Uterus (tissue), 4 donors: ENCODE results near the gene TBC1D14. TPM values are rescaled to one million over a fixed set of nuclear protein-coding genes. Genes with fewer than 3 reads are reported as not detected.

Experiments used
- DNase-seq, 2 donors: peaks; one replicate each; pipeline ENCODE4 v3.0.0-alpha.2; 2019 to 2020
- H3K27ac ChIP-seq, 2 donors: fragments of 200-600 bp; sonication (generic); 1 replicate in 1 of 2; 2 replicates in 1 of 2; pipeline ENCODE4 v1.5.1; 2016 to 2018
- H3K27me3 ChIP-seq, 2 donors: fragments of 200-600 bp; sonication (generic); one replicate each; pipeline ENCODE4 v1.5.1; 2018 to 2019; ENCODE audit warnings: control low read depth in 1 of 2
- H3K36me3 ChIP-seq, 2 donors: fragments of 200-600 bp; sonication (generic); one replicate each; pipeline ENCODE4 v1.5.1; 2019; ENCODE audit warnings: control low read depth in 1 of 2
- H3K4me1 ChIP-seq, 2 donors: fragments of 200-600 bp; sonication (generic); one replicate each; pipeline ENCODE4 v1.5.1; 2018 to 2019; ENCODE audit warnings: control low read depth in 1 of 2
- H3K4me3 ChIP-seq, 2 donors: fragments of 200-600 bp; sonication (generic); 1 replicate in 1 of 2; 2 replicates in 1 of 2; pipeline ENCODE4 v1.5.1; 2018 to 2019; ENCODE audit warnings: mild to moderate bottlenecking in 1 of 2
- H3K9me3 ChIP-seq, 2 donors: fragments of 200-600 bp; sonication (generic); one replicate each; pipeline ENCODE4 v1.5.1; 2019; ENCODE audit warnings: control low read depth in 1 of 2
- POLR2A ChIP-seq, 2 donors: fragments of 450-650 bp; IDR thresholded peaks; one replicate each; pipeline ENCODE4 v1.6.1; 2016; ENCODE audit warnings: antibody characterized with exemption in 2 of 2, mild to moderate bottlenecking in 1 of 2, moderate library complexity in 1 of 2
- intact Hi-C: fragments of 100-400 bp; cut with DNase I; formaldehyde crosslinking; loops from one replicate; pipeline ENCODE4 v1.15.1; 2023; ENCODE audit warnings: low total_unique reads
- total RNA-seq, 4 donors: library from RNA; depleted of rRNA in 3 of 4; stranded (reverse); fragments of >200 nt in 3 of 4; gene quantifications; one replicate each; pipeline versions ENCODE4 v1.1.0 to v1.2.4, GENCODE V29; 2014 to 2023
- TF ChIP-seq, protein P1 (sequence below), 4 experiments: fragments of 200-600 bp in 2 of 4; fragments of 450-650 bp in 2 of 4; sonication (generic) in 2 of 4; IDR thresholded peaks; one replicate each; pipeline ENCODE4 v1.5.1; 2016 to 2019; ENCODE audit warnings: antibody characterized with exemption in 4 of 4, mild to moderate bottlenecking in 2 of 4, moderate library complexity in 1 of 4
- donor health status: DM: yes; HTN: yes; CAD: no.

The TBC1D14 gene
- total RNA-seq, 4 donors from 2014 or later = 16.9 to 61.2 (median 28.1) TPM

DNA sequence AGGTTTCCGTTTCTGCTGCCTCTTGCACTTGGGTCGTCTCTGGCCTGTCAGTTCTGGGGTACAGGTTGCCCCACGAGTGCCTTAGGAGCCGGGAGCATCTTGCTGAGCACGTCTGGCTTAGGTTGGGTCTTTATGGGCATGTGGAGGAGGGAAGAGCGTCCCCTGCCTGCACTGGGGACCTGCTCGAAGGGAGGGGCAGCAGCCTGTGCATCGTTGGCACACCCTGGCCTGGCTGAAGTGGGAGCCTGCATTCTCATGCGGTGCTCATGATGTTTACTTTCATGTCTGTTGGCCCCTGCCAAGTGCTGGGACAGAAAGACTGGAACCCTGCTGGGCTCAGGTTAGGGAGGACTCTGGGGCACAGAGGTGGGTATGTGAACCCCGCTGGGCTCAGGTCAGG is 109.7 kb downstream of the TBC1D14 start:
- Histone ChIP-seq H3K27ac (no peak overlapping the region), H3K36me3 (no peaks in the 10 kb centered on the region), H3K4me3 (no peak overlapping the region), H3K27me3 (no peaks in the 10 kb centered on the region), H3K9me3 (no peaks in the 10 kb centered on the region), H3K4me1 (no peaks in the 10 kb centered on the region)
- DNase-seq = no peak
- intact Hi-C loops = no loop called here
- TF ChIP-seq, protein P1, sequence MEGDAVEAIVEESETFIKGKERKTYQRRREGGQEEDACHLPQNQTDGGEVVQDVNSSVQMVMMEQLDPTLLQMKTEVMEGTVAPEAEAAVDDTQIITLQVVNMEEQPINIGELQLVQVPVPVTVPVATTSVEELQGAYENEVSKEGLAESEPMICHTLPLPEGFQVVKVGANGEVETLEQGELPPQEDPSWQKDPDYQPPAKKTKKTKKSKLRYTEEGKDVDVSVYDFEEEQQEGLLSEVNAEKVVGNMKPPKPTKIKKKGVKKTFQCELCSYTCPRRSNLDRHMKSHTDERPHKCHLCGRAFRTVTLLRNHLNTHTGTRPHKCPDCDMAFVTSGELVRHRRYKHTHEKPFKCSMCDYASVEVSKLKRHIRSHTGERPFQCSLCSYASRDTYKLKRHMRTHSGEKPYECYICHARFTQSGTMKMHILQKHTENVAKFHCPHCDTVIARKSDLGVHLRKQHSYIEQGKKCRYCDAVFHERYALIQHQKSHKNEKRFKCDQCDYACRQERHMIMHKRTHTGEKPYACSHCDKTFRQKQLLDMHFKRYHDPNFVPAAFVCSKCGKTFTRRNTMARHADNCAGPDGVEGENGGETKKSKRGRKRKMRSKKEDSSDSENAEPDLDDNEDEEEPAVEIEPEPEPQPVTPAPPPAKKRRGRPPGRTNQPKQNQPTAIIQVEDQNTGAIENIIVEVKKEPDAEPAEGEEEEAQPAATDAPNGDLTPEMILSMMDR (IDR thresholded peaks at IDR 0.05) = no peak
- no peak for TF ChIP-seq POLR2A (IDR thresholded peaks at IDR 0.05)

DNA sequence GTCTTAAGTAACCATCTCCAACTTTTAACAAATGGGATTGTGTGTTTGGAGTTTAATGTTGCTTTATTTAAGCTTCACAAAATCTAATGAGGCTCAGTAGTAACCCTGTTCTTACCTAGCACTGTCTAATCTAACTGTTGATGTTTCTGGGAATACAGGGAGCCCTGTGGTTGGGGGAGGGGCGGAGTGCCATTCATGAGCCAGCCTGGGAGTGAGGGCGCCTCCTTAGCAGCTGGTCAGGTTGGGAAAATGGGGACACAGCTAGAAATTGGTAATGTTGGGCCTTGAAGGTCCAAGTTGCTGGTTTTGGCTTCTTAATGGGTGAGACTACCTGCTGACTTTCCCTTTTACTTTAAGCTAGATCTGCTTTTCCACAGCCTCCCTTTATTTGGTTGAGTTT is 110.7 kb downstream of the TBC1D14 start:
- H3K27me3 ChIP-seq = no peaks in the 10 kb centered on the region
- no peaks in the 10 kb centered on the region for H3K9me3 ChIP-seq
- no peak overlapping the region for H3K27ac ChIP-seq
- H3K4me3 ChIP-seq = no peak overlapping the region
- no peaks in the 10 kb centered on the region for H3K4me1 ChIP-seq
- no peaks in the 10 kb centered on the region for H3K36me3 ChIP-seq
- DNase-seq = no peak
- intact Hi-C loops = no loop called here
- TF ChIP-seq, protein P1 (IDR thresholded peaks at IDR 0.05) = no peak
- no peak for TF ChIP-seq POLR2A (IDR thresholded peaks at IDR 0.05)

DNA sequence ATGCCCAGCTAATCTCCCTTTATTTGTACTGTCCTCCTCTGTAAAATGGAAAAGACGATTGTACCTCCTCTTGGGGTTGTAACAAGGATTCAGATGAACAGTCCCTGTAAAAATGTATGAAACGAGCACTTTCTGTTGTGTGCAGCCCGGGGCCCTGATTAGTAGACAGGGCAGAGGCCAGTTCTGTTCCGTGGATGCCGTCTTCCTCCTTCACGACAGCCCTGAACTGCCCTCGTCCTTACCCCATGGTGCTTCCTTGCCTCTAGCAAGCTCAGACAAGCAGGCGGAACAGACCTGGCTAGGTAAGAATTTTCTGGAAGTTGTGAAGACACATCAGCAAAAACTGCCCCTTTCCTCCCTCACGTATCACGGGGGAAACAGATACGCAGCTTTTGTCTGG is 111.2 kb downstream of the TBC1D14 start:
- H3K36me3 ChIP-seq = no peaks in the 10 kb centered on the region
- H3K4me3 ChIP-seq = no peak overlapping the region
- H3K27me3 ChIP-seq = no peaks in the 10 kb centered on the region
- no peak overlapping the region for H3K27ac ChIP-seq
- no peak for TF ChIP-seq POLR2A (IDR thresholded peaks at IDR 0.05)
- TF ChIP-seq, protein P1 (IDR thresholded peaks at IDR 0.05) = no peak
- intact Hi-C loops = no loop called here
- DNase-seq = no peak
- no peaks in the 10 kb centered on the region for H3K9me3 ChIP-seq
- H3K4me1 ChIP-seq = no peaks in the 10 kb centered on the region

DNA sequence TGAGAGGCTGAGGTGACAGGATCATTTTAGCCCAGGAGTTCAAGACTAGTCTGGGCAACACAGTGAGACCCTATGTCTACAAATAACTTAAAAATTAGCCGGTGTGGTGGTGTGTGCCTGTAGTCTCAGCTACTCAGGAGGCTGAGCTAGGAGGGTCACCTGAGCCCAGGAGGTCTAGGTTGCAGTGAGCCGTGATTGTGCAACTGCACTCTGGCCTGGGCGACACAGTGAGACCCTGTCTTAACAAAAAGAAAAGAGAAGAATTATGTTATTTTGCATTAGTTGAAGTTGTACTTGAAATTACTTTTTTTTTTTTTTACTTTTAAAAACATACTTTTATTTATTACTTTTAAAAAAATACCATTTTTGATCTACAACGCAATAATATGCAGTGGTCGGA is 111.7 kb downstream of the TBC1D14 start:
- DNase-seq = no peak
- intact Hi-C loops = no loop called here

DNA sequence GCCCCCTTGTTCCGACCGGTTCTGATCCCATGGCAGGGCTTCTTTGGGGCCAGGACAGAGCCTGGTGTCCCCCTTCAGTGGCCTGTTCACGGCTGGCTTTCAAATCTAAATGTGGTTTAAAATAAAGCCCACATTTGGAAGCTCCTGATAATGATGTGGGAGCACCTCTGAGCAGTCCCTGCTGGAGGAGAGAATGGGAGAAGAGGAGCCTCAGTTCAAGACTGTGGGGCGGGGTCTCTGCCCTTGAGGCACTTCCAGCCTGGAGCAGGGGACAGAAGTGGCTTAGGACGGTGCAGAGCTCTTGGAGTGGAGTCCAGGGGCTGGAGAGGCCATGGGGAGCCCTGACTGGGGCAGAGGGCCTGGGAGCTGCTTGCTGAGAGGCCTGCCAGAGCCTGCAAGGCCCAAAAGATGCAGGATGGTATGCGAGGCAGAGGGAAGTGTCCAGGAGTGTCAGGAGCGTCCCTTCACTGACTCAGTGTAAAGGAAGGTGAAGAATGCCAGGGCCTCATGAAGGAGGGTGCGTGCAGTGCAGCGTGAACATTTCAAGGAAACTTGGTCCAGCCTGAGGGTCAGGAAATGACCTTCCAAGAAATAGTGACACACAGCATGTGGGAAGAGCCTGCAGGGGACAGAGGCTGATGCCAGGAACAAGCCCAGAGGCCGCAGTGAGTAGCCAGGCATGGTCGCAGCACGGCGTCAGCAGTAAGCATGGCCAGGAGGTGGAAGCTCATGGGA is 112.5 kb downstream of the TBC1D14 start:
- Histone ChIP-seq H3K4me1 (no peaks in the 10 kb centered on the region), H3K27ac (no peak overlapping the region), H3K27me3 (no peaks in the 10 kb centered on the region), H3K36me3 (no peaks in the 10 kb centered on the region), H3K9me3 (no peaks in the 10 kb centered on the region), H3K4me3 (no peak overlapping the region)
- DNase-seq = no peak
- TF ChIP-seq, protein P1 (IDR thresholded peaks at IDR 0.05) = no peak
- no peak for TF ChIP-seq POLR2A (IDR thresholded peaks at IDR 0.05)
- intact Hi-C loops = no loop called here

More for the DNA sequence above, 111.7 kb downstream of the TBC1D14 start:
- Histone ChIP-seq H3K27me3 (no peaks in the 10 kb centered on the region), H3K4me3 (no peak overlapping the region), H3K9me3 (no peaks in the 10 kb centered on the region), H3K27ac (no peak overlapping the region), H3K36me3 (no peaks in the 10 kb centered on the region), H3K4me1 (no peaks in the 10 kb centered on the region)
- TF ChIP-seq POLR2A (IDR thresholded peaks at IDR 0.05) = no peak
- TF ChIP-seq, protein P1 (IDR thresholded peaks at IDR 0.05) = no peak
